Effector CD4-positive, alpha-beta T cell (primary cell): ENCODE measurements around the gene KPNB1.
A peak's percentile ranks its signal among the peaks of the same experiment; 100 is the strongest.

Experiments
- DNase-seq: peaks from one replicate; pipeline ENCODE4 v3.0.0-alpha.2; 2020

Gene KPNB1

DNA sequence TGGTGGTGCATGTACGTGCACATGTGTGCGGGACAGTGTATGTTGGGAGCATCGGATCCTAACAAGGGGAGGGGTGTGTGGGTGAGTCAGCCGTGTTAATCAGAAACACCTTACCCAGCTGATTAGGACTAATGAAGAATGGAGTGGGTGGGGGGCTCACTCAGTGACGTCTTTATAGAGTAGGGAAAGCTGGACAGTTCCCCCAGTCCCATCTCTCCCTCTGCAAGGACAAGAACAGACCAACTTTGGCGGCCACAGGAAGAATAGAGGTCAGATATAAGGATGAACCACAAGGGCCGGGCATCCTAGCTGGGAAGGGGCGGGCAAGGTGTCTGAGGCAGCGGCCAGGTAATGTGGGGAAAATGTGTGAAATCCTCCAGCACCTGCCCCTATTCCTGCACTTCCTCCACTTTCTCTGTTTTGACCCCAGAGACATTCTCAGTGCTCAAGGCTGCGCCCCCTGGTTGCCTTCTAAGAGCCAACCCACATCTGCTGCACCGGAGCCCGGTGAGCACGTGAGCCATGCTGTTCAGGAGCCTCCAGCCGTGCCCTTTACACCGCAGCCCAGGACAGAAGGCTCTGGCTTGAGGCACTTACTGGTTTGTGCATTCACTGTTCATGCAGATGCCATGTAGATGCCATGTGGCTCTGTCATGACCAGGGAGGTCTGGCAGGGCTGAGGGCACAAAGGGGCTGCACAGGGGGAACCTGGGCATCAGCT, 64.4 kb downstream of the KPNB1 start:
- no peak for DNase-seq

- DNase-seq, result no peak
These were observed 65.2 kb downstream of the KPNB1 start for GRCh38 chr17:47714773-47715396.

DNA sequence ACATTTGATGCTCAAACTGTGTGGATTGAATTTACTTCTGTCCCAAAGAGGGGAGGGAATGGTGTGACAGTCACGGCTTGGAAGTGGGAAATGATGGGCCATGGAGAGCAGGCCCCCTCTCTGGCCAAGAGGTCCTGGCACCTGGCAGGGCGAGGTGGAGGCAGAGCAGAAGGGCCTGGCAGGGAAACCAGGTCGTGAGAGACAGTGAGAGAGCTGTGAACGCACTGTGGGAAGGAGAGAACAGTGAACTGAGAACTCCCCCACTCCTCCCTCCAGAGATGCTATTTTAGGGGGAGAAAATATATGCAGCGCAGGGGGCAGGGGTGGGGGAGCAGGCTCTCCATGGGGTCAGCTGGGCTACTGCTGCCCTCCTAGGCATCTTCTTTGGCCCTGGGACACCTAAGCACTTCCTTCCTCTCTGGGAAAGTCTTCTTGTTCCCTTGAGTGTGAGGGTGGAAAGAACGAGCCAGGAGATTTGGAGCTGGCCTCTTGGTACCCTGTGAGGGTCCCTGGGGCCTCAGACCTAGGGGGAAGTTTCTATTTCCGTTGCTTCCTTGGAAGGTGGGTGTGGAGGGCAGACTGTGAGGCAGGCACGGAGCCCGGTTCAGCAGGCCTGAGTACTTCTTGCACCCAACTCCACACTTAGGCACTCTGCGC, 66.1 kb downstream of the KPNB1 start:
- no peak for DNase-seq

GRCh38 chr17:47716375-47716774, 66.7 kb downstream of the KPNB1 start:
- no peak for DNase-seq

- no peak for DNase-seq
These were observed 67.6 kb downstream of the KPNB1 start for GRCh38 chr17:47717261-47717697.

DNA sequence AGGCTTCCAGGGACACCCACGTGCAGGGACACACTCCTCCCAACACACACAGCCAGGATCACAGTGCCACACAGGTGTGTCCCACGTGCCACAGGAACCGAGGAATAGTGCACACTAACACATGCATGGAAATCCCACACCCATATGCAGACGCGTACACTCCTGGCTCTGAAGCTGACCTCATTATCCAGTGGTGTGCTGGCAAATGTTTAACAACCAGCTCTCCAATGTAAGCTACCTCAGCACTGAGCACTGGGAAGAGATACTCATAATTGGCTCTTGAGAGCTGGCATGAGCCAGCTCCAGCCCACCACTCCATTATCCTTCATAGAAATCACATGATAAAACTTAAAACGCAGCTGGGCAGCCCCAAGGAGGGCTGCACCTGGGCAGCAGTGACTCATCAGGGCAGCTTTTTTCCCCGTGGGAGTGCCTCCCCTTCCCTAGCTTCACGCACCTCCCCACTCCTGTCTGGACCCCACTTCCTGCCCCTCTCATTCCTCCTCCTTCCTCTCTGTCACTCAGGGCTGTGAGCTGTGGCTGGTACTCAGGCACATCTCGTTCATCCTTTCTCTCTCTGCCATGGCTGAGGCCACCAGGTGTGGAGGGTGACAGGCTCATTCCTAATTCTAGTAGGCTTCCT, 68.4 kb downstream of the KPNB1 start:
- no peak for DNase-seq

DNA sequence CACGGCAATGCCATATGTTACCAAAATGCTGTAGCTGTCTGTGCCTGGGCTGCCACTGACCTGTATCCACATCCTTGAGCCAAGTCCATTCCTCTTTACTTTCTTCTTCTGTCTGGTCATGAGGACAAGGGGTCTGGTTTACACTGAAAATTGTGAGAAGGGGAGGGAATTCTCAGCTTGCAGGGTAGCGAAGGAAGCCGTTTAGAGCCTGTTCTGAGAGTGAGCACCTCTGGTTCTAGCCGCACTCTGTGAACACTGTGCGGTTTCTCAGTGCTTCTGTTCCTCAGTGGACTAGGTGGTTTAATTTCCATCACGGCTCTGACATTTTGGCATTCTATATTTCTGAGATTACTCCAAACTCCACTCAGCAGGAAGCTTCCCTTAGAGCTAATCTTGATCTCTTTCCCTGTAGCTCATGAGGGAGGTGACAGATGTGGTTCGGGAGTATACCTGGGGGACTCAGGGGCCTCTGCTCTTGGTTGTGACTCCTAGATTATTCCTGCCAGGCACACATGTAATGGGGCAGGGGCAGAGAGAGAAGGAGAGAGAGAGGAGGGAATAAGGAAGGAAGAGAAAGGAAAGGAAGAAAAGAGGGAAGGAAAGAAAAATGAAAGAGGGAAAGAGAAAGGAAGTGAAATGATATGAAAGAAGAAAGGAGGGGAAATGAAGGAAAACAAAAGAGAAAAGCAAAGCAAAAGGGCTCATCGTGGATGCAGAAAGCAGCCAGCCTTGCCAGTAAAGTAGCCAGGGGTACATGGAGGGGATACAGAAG, 69.1 kb downstream of the KPNB1 start:
- no peak for DNase-seq

- DNase-seq, result peak; percentile 28
These were observed 69.9 kb downstream of the KPNB1 start for GRCh38 chr17:47719411-47720152.

GRCh38 chr17:47720196-47720595, 70.5 kb downstream of the KPNB1 start:
- DNase-seq, result no peak

- peak; percentile 57 for DNase-seq
These were observed 71.2 kb downstream of the KPNB1 start for GRCh38 chr17:47720754-47721533.

DNA sequence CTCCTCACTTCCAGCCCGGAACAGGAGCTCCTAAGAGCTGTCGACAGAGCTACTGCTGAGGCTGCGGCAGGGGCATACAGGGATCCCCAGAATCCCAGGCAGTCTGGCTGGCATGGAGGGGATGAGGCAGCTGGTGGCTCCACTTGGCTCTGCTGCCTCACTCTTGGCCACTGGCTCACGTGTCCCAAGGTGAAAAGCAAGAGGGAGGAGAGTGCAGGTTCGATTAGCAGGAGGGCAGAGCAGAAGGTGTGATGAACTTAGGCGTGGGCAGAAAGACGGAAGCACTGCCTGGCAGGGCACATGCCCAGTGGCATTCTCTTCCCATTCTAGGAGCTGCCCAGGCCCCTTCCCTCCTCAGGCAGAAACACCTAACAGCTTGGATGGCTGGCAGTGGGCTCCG, 72.0 kb downstream of the KPNB1 start:
- no peak for DNase-seq

DNA sequence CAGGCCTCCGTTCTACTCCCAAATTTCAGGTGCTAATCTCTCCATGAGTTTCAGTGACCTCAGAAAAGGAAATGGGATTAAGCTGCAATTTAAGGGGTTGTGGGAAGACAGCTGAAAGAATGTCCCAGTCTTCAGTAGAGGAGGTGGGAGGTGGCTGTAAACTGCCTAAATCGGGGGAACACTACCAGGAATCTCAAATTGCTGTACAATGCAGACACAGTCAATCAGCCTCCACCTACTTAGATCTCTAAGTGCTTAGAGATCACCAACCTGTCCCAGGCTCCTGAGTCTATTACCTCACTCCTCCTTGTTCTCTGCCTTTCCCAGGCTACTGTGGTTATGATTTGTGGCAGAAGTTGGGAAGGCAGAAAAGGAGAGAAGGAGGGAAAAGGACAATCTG, 75.0 kb downstream of the KPNB1 start:
- DNase-seq, result no peak

- DNase-seq, result no peak
These were observed 75.9 kb downstream of the KPNB1 start for GRCh38 chr17:47725446-47726111.

- no peak for DNase-seq
These were observed 77.3 kb downstream of the KPNB1 start for GRCh38 chr17:47726796-47727703.

- no peak for DNase-seq
These were observed 78.0 kb downstream of the KPNB1 start for GRCh38 chr17:47727704-47728036.

GRCh38 chr17:47728214-47728877, 78.6 kb downstream of the KPNB1 start:
- DNase-seq, result no peak

GRCh38 chr17:47729476-47729875, 79.8 kb downstream of the KPNB1 start:
- DNase-seq, result no peak

DNA sequence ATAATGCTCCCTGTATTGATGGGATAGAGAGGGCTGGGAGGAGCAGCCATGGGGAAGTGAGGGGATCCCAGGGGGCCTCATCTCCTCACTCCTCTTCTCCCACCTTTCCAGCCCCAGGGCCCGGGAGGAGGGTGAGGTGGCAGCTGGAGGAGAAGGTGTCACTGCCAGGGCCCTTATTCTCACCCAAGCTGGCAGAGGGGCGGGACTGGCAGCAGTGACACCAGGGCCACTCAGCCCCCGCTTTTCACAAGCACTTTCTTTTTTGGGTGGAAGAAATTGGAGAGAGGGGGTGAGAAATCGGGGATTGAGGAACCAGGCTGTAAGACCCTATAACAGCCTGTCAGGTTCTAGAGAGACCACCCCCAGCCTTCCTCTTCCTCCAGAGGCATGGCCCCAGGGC, 81.0 kb downstream of the KPNB1 start:
- DNase-seq, result no peak

- DNase-seq, result no peak
These were observed 81.7 kb downstream of the KPNB1 start for GRCh38 chr17:47731396-47731795.
